Adrenal gland (tissue), 12 donors: ENCODE results near the gene CPD. TPM values are rescaled to one million over a fixed set of nuclear protein-coding genes. Genes with fewer than 3 reads are reported as not detected.

Experiments
- DNase-seq, 7 donors: peaks; one replicate each; pipeline ENCODE4 v3.0.0-alpha.2; 2019 to 2020
- H3K27ac ChIP-seq, 5 donors: fragments of 200-600 bp; sonication (generic) in 4 of 5; 1 replicate in 3 of 5; 2 replicates in 2 of 5; pipeline versions ENCODE4 v1.5.1 to v1.8.0; 2016 to 2020; ENCODE audit warnings: mild to moderate bottlenecking in 1 of 5
- H3K27me3 ChIP-seq: fragments of 200-600 bp; 2 replicates; pipeline ENCODE4 v1.8.0; 2021
- H3K36me3 ChIP-seq, 2 donors: fragments of 200-600 bp; replicated peaks in 1 of 2; 1 replicate in 1 of 2; 2 replicates in 1 of 2; pipeline versions ENCODE4 v1.5.1 to v1.8.0; 2018 to 2022
- H3K4me1 ChIP-seq, 2 donors: fragments of 200-600 bp; replicated peaks in 1 of 2; 1 replicate in 1 of 2; 2 replicates in 1 of 2; pipeline versions ENCODE4 v1.5.1 to v1.8.0; 2018 to 2021
- H3K4me3 ChIP-seq, 4 donors: fragments of 200-600 bp; sonication (generic) in 3 of 4; one replicate each; pipeline ENCODE4 v1.5.1; 2016 to 2018
- H3K9me3 ChIP-seq, 3 donors: fragments of 200-600 bp; sonication (generic) in 1 of 3; replicated peaks in 1 of 3; 1 replicate in 2 of 3; 2 replicates in 1 of 3; pipeline versions ENCODE4 v1.5.1 to v1.8.0; 2016 to 2021
- POLR2A ChIP-seq, 2 donors: fragments of 450-650 bp; IDR thresholded peaks; one replicate each; pipeline ENCODE4 v1.6.1; 2017; ENCODE audit warnings: antibody characterized with exemption in 2 of 2, mild to moderate bottlenecking in 2 of 2, moderate library complexity in 1 of 2
- WGBS, 4 donors: extraction: QIAGEN DNeasy Blood & Tissue Kit in 2 of 4; methylation state at CpG; one replicate each; pipeline versions ENCODE4 v1.1.5 to v1.1.7; 2013 to 2017; 5-methylcytosine and 5-hydroxymethylcytosine counted together
- intact Hi-C, 2 donors: fragments of 100-400 bp; cut with DNase I; formaldehyde crosslinking; loops; one replicate each; pipeline versions ENCODE4 v1.14.1 to v1.15.0; 2022 to 2023
- polyA plus RNA-seq, 3 donors: library from polyadenylated mRNA; stranded (reverse); fragments of 200-250 nt in 2 of 3; fragments of 350-450 nt in 1 of 3; fragmentation: Illumina TruSeq in 1 of 3; extraction: RNeasy Lipid Tissue Mini Kit (QIAGEN cat#74804) in 1 of 3; gene quantifications; one replicate each; pipeline ENCODE4 v1.2.3, GENCODE V29; 2013 to 2014
- total RNA-seq, 9 donors: library from RNA; depleted of rRNA in 4 of 9; stranded (reverse); fragments of >200 nt in 4 of 9; fragments of 120-200 nt in 1 of 9; fragmentation: NEBNext Ultra II Directional in 1 of 9; extraction: Animal tissue kit (Norgen Biotek cat#: 25700) in 1 of 9; gene quantifications; one replicate each; pipeline versions ENCODE4 v1.1.0 to v1.2.4, GENCODE V29; 2013 to 2023
- TF ChIP-seq, protein P1 (sequence below), 6 experiments: fragments of 450-650 bp in 4 of 6; fragments of 200-600 bp in 2 of 6; sonication (generic) in 1 of 6; IDR thresholded peaks; 1 replicate in 5 of 6; 2 replicates in 1 of 6; pipeline versions ENCODE4 v1.5.1 to v1.8.0; 2016 to 2021; ENCODE audit warnings: antibody characterized with exemption in 6 of 6, mild to moderate bottlenecking in 2 of 6, moderate library complexity in 1 of 6
- donor health status: healthy with polysubstance abuse.
- donor health status: Bipolar disorder and iron deficiency.
- donor health status: DM: yes; HTN: yes; CAD: no.
- donor health status: DM: no; HTN: no; CAD: no.
- donor health status: DM: no; HTN: no; CAD: no.
- donor health status: DM: yes; HTN: yes; CAD: no.

Gene CPD
- total and polyA plus RNA-seq, 12 donors, result 4.2 to 52.8 (median 33.0) TPM

GRCh38 chr17:30363715-30364202, 15.0 kb upstream of the CPD start:
- H3K4me3 ChIP-seq, result no peak overlapping the region
- peak in 1 of 7 donors; percentile 25 for DNase-seq
- no peaks in the 10 kb centered on the region for H3K36me3 ChIP-seq
- 47 to 59% (median 49%) methylated on average over 1 of the region's 1 CpG for WGBS, 4 donors
- intact Hi-C loops, result no loop called here
- H3K9me3 ChIP-seq, result no peaks in the 10 kb centered on the region
- H3K27ac ChIP-seq, result no peak overlapping the region
- no peaks in the 10 kb centered on the region for H3K4me1 ChIP-seq
- H3K27me3 ChIP-seq, result no peaks in the 10 kb centered on the region
- TF ChIP-seq POLR2A (IDR thresholded peaks at IDR 0.05), result no peak
- TF ChIP-seq, protein P1, sequence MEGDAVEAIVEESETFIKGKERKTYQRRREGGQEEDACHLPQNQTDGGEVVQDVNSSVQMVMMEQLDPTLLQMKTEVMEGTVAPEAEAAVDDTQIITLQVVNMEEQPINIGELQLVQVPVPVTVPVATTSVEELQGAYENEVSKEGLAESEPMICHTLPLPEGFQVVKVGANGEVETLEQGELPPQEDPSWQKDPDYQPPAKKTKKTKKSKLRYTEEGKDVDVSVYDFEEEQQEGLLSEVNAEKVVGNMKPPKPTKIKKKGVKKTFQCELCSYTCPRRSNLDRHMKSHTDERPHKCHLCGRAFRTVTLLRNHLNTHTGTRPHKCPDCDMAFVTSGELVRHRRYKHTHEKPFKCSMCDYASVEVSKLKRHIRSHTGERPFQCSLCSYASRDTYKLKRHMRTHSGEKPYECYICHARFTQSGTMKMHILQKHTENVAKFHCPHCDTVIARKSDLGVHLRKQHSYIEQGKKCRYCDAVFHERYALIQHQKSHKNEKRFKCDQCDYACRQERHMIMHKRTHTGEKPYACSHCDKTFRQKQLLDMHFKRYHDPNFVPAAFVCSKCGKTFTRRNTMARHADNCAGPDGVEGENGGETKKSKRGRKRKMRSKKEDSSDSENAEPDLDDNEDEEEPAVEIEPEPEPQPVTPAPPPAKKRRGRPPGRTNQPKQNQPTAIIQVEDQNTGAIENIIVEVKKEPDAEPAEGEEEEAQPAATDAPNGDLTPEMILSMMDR (IDR thresholded peaks at IDR 0.05), result no peak

GRCh38 chr17:30366536-30366935, 12.2 kb upstream of the CPD start:
- Histone ChIP-seq H3K36me3 (no peaks in the 10 kb centered on the region), H3K4me1 (no peaks in the 10 kb centered on the region), H3K9me3 (no peaks in the 10 kb centered on the region), H3K4me3 (no peak overlapping the region), H3K27ac (no peak overlapping the region), H3K27me3 (no peaks in the 10 kb centered on the region)
- WGBS, 4 donors, result 70 to 82% (median 77%) methylated on average over 3 of the region's 3 CpGs
- TF ChIP-seq, protein P1 (IDR thresholded peaks at IDR 0.05), result no peak
- no peak for TF ChIP-seq POLR2A (IDR thresholded peaks at IDR 0.05)
- intact Hi-C loops, result no loop called here
- no peak for DNase-seq

- 80 to 82% (median 82%) methylated on average over 13 of the region's 13 CpGs for WGBS, 4 donors
- Histone ChIP-seq H3K9me3 (no peaks in the 10 kb centered on the region), H3K4me3 (no peak overlapping the region), H3K36me3 (no peaks in the 10 kb centered on the region), H3K27ac (no peak overlapping the region), H3K27me3 (no peaks in the 10 kb centered on the region), H3K4me1 (no peaks in the 10 kb centered on the region)
- TF ChIP-seq, protein P1 (IDR thresholded peaks at IDR 0.05), result no peak
- no peak for TF ChIP-seq POLR2A (IDR thresholded peaks at IDR 0.05)
- intact Hi-C loops, result no loop called here
- DNase-seq, result no peak
Measured at GRCh38 chr17:30368912-30369720, 9.6 kb upstream of the CPD start.

DNA sequence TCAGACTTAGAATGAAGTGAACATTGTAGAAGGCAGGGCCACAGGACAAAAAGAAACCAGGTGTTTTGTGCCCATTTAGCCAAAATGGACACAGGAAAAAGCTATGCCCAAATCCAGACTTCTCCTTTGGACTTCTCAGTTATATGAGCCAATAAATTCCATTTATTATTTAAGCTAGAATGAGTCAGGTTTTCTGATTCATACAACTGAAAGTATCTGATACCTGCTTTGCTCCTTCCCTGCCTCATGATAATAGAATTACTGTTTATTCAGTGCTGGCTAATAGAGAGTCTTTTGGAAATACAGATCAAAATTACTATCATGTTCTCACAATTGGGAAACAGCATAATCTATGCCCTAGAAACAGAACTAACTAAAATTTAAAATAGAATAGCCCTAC, 8.7 kb upstream of the CPD start:
- intact Hi-C loops, result no loop called here
- Histone ChIP-seq H3K9me3 (no peaks in the 10 kb centered on the region), H3K4me1 (no peaks in the 10 kb centered on the region), H3K27me3 (no peaks in the 10 kb centered on the region), H3K4me3 (no peak overlapping the region), H3K36me3 (no peaks in the 10 kb centered on the region), H3K27ac (no peak overlapping the region)
- no peak for DNase-seq
- TF ChIP-seq, protein P1 (IDR thresholded peaks at IDR 0.05), result no peak
- no peak for TF ChIP-seq POLR2A (IDR thresholded peaks at IDR 0.05)
